Measurements from ENCODE around the gene FAR2. TPM values are rescaled to one million over a fixed set of nuclear protein-coding genes. Genes with fewer than 3 reads are reported as not detected.

Gene FAR2
- total and polyA plus RNA-seq, 2 experiments from 2014 or later, result 18.7 to 22.6 TPM

DNA sequence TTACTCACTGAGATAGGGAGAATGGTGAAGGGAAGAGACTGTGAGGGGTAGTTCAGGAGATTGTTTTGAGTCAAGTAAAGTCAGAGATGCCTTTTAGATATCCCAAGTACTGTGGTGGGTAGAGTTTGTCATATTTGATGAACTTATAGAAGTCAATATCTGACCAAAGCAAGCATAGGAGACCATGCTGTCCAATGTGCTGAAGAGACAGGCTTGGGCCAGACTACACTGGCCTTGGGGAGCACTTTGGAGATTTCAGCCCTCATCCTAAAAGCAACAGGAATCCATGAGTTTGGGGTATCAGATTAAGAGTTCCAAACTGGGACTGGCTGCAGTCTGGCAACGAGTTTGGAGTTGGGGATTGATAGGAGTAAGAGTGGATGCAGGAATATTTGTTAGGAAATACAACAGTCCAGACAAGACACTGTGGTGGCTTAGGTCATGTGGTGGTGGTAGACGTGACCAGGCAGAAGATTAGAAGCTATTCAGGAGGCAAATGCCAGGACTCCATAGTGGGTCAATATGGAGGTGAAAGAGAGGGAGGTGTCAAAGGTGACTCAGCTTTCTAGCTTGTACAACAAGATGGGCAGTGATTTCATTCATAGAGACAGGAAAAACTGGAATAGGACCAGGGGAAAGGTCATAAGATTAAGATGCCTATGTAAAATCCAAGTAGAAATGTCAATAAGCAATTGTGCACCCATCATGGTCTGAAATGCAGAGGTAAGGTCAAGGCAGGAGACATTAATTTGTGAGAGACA is 81.9 kb downstream of the FAR2 start:
- H3K9me2 ChIP-seq (ENCODE audit: insufficient read depth), result 0 out of 2 replicates have a peak, but pooled peaks cover 6% of the 10 kb centered on the region
- TF ChIP-seq POLR2AphosphoS5 (IDR thresholded peaks at IDR 0.05; ENCODE audit: low read depth) (no peak), STAT1 (IDR thresholded peaks at IDR 0.05; ENCODE audit: unreplicated experiment) (no peak), ZNF114 (CRISPR knock-in tag; IDR thresholded peaks at IDR 0.05) (no peak), EZH2phosphoT487 (IDR thresholded peaks at IDR 0.05; ENCODE audit: unreplicated experiment) (no peak)
- TF ChIP-seq, protein P1, sequence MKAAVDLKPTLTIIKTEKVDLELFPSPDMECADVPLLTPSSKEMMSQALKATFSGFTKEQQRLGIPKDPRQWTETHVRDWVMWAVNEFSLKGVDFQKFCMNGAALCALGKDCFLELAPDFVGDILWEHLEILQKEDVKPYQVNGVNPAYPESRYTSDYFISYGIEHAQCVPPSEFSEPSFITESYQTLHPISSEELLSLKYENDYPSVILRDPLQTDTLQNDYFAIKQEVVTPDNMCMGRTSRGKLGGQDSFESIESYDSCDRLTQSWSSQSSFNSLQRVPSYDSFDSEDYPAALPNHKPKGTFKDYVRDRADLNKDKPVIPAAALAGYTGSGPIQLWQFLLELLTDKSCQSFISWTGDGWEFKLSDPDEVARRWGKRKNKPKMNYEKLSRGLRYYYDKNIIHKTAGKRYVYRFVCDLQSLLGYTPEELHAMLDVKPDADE (IDR thresholded peaks at IDR 0.05), result no peak
- TF ChIP-seq, protein P2, sequence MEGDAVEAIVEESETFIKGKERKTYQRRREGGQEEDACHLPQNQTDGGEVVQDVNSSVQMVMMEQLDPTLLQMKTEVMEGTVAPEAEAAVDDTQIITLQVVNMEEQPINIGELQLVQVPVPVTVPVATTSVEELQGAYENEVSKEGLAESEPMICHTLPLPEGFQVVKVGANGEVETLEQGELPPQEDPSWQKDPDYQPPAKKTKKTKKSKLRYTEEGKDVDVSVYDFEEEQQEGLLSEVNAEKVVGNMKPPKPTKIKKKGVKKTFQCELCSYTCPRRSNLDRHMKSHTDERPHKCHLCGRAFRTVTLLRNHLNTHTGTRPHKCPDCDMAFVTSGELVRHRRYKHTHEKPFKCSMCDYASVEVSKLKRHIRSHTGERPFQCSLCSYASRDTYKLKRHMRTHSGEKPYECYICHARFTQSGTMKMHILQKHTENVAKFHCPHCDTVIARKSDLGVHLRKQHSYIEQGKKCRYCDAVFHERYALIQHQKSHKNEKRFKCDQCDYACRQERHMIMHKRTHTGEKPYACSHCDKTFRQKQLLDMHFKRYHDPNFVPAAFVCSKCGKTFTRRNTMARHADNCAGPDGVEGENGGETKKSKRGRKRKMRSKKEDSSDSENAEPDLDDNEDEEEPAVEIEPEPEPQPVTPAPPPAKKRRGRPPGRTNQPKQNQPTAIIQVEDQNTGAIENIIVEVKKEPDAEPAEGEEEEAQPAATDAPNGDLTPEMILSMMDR (conservative IDR thresholded peaks at IDR 0.05; ENCODE audit: low read depth in 2 of 2), result no peak
- TF ChIP-seq, protein P3, sequence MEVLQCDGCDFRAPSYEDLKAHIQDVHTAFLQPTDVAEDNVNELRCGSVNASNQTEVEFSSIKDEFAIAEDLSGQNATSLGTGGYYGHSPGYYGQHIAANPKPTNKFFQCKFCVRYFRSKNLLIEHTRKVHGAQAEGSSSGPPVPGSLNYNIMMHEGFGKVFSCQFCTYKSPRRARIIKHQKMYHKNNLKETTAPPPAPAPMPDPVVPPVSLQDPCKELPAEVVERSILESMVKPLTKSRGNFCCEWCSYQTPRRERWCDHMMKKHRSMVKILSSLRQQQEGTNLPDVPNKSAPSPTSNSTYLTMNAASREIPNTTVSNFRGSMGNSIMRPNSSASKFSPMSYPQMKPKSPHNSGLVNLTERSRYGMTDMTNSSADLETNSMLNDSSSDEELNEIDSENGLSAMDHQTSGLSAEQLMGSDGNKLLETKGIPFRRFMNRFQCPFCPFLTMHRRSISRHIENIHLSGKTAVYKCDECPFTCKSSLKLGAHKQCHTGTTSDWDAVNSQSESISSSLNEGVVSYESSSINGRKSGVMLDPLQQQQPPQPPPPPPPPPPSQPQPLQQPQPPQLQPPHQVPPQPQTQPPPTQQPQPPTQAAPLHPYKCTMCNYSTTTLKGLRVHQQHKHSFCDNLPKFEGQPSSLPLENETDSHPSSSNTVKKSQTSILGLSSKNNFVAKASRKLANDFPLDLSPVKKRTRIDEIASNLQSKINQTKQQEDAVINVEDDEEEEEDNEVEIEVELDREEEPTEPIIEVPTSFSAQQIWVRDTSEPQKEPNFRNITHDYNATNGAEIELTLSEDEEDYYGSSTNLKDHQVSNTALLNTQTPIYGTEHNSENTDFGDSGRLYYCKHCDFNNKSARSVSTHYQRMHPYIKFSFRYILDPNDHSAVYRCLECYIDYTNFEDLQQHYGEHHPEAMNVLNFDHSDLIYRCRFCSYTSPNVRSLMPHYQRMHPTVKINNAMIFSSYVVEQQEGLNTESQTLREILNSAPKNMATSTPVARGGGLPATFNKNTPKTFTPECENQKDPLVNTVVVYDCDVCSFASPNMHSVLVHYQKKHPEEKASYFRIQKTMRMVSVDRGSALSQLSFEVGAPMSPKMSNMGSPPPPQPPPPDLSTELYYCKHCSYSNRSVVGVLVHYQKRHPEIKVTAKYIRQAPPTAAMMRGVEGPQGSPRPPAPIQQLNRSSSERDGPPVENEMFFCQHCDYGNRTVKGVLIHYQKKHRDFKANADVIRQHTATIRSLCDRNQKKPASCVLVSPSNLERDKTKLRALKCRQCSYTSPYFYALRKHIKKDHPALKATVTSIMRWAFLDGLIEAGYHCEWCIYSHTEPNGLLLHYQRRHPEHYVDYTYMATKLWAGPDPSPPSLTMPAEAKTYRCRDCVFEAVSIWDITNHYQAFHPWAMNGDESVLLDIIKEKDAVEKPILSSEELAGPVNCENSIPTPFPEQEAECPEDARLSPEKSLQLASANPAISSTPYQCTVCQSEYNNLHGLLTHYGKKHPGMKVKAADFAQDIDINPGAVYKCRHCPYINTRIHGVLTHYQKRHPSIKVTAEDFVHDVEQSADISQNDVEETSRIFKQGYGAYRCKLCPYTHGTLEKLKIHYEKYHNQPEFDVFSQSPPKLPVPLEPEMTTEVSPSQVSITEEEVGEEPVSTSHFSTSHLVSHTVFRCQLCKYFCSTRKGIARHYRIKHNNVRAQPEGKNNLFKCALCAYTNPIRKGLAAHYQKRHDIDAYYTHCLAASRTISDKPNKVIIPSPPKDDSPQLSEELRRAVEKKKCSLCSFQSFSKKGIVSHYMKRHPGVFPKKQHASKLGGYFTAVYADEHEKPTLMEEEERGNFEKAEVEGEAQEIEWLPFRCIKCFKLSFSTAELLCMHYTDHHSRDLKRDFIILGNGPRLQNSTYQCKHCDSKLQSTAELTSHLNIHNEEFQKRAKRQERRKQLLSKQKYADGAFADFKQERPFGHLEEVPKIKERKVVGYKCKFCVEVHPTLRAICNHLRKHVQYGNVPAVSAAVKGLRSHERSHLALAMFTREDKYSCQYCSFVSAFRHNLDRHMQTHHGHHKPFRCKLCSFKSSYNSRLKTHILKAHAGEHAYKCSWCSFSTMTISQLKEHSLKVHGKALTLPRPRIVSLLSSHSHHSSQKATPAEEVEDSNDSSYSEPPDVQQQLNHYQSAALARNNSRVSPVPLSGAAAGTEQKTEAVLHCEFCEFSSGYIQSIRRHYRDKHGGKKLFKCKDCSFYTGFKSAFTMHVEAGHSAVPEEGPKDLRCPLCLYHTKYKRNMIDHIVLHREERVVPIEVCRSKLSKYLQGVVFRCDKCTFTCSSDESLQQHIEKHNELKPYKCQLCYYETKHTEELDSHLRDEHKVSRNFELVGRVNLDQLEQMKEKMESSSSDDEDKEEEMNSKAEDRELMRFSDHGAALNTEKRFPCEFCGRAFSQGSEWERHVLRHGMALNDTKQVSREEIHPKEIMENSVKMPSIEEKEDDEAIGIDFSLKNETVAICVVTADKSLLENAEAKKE (CRISPR knock-in tag; IDR thresholded peaks at IDR 0.05), result no peak
- no peak overlapping the region for H2AFZ ChIP-seq
- H3K4me2 ChIP-seq, result no peak overlapping the region
- Mint-ChIP-seq H3K4me3 (no peak overlapping the region), H3K27me3 (ENCODE audit: insufficient read depth, low read depth, poor library complexity) (no peaks in the 10 kb centered on the region), H3K9me3 (no peaks in the 10 kb centered on the region; the same call in 2 of the 3 replicates), H3K36me3 (ENCODE audit: low read depth) (no peaks in the 10 kb centered on the region), H3K4me1 (peaks cover 30% of the 10 kb centered on the region; the same call in 2 of the 3 replicates), H3K27ac (no peak overlapping the region)
- H3K36me3 ChIP-seq (ENCODE audit: insufficient read depth), result no peaks in the 10 kb centered on the region
- no peaks in the 10 kb centered on the region for H3K79me2 ChIP-seq (replicated peaks; ENCODE audit: insufficient read depth)
- H3K27ac ChIP-seq (ENCODE audit: low read depth), result no peak overlapping the region
- no peak overlapping the region for H3K4me3 ChIP-seq
- DNase-seq (ENCODE audit: low spot score) (no peak), ATAC-seq (no peak)
- H3K27me3 ChIP-seq (ENCODE audit: insufficient read depth), result no peaks in the 10 kb centered on the region
- no peaks in the 10 kb centered on the region for H3F3A ChIP-seq (replicated peaks; ENCODE audit: low read depth)
- no peaks in the 10 kb centered on the region for H4K20me1 ChIP-seq (replicated peaks; ENCODE audit: insufficient read depth)
- H3K4me1 ChIP-seq (ENCODE audit: insufficient read depth), result peaks cover 40% of the 10 kb centered on the region

Data from GM23338 (cell line).